Left lung (tissue), 10 donors: ENCODE results near the gene ASS1. TPM values are rescaled to one million over a fixed set of nuclear protein-coding genes. Genes with fewer than 3 reads are reported as not detected.
A peak's percentile ranks its signal among the peaks of the same experiment; 100 is the strongest.

ENCODE experiments used
- ATAC-seq: fragments of 200-7000 bp; cut with Tn5 transposase; one replicate; pipeline ENCODE4 v1.9.1; 2020; ENCODE audit warnings: moderate library complexity
- DNase-seq, 4 donors: peaks; one replicate each; pipeline ENCODE4 v3.0.0-alpha.2; 2013 to 2020
- H3K27ac ChIP-seq, 2 donors: fragments of 200-600 bp; sonication (generic) in 1 of 2; one replicate each; pipeline versions ENCODE4 v1.5.0 to v1.8.0; 2020 to 2021
- H3K27me3 ChIP-seq, 2 donors: fragments of 200-600 bp; sonication (generic) in 1 of 2; one replicate each; pipeline versions ENCODE4 v1.5.0 to v1.8.0; 2020 to 2021
- H3K36me3 ChIP-seq, 2 donors: fragments of 200-600 bp; sonication (generic) in 1 of 2; one replicate each; pipeline versions ENCODE4 v1.5.0 to v1.8.0; 2020 to 2021
- H3K4me1 ChIP-seq, 2 donors: fragments of 200-600 bp; one replicate each; pipeline ENCODE4 v1.8.0; 2021
- H3K4me3 ChIP-seq, 2 donors: fragments of 200-600 bp; sonication (generic) in 1 of 2; one replicate each; pipeline versions ENCODE4 v1.5.0 to v1.8.0; 2020 to 2021; ENCODE audit warnings: mild to moderate bottlenecking in 1 of 2
- H3K9me3 ChIP-seq, 2 donors: fragments of 200-600 bp; sonication (generic) in 1 of 2; one replicate each; pipeline versions ENCODE4 v1.5.0 to v1.8.0; 2020 to 2021
- intact Hi-C, 2 donors: fragments of 100-400 bp; cut with DNase I; formaldehyde crosslinking; loops; one replicate each; pipeline versions ENCODE4 v1.11.2 to v1.14.2; 2022
- polyA plus RNA-seq, 6 donors: library from polyadenylated mRNA; unstranded; fragments of 120-200 nt; gene quantifications; one replicate each; pipeline ENCODE4 v1.2.1, GENCODE V29; 2013; ENCODE audit not compliant: insufficient read length in 6 of 6
- total RNA-seq, 2 donors: library from RNA; stranded (reverse); fragmentation: NEBNext Ultra II Directional; extraction: Animal tissue kit (Norgen Biotek cat#: 25700); gene quantifications; one replicate each; pipeline ENCODE4 v1.2.1, GENCODE V29; 2021
- TF ChIP-seq, protein P1 (sequence below), 2 donors: fragments of 200-600 bp; sonication (generic) in 1 of 2; IDR thresholded peaks; one replicate each; pipeline versions ENCODE4 v1.5.0 to v1.8.0; 2021; ENCODE audit warnings: antibody characterized with exemption in 2 of 2
- donor health status: DM: no; HTN: yes; CAD: no.
- donor health status: DM: no; HTN: no; CAD: no.

ASS1 gene
- total and polyA plus RNA-seq, 8 donors: 11.9 to 99.7 (median 27.8) TPM

DNA sequence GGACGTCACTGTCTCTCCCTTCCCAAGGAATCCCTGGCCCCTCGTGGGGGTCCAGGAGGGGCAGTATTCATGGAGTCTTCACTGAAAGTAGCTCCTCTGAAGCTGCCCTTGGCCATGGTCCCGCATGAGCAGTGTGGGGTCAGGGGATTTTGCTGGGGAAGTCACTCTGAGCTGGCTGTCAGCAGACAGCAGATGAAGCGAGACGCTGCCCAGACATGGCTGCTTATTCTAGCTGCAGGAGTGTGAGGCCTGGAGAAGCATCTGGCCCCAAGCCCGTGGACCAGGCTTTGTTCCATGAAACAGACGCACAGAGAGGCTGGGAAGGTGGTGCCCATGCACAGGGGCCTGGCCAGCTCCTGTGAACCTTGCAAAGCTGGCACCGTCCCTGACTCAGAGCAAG is 21.5 kb upstream of the ASS1 start:
- intact Hi-C loops: no loop called here
- no peaks in the 10 kb centered on the region for H3K27me3 ChIP-seq
- peaks cover 0 to 7% of the 10 kb centered on the region in 2 donors for H3K4me1 ChIP-seq
- H3K9me3 ChIP-seq: no peaks in the 10 kb centered on the region
- H3K4me3 ChIP-seq: no peak overlapping the region
- no peaks in the 10 kb centered on the region for H3K36me3 ChIP-seq
- H3K27ac ChIP-seq: no peak overlapping the region
- DNase-seq (no peak), ATAC-seq (no peak)
- TF ChIP-seq, protein P1, sequence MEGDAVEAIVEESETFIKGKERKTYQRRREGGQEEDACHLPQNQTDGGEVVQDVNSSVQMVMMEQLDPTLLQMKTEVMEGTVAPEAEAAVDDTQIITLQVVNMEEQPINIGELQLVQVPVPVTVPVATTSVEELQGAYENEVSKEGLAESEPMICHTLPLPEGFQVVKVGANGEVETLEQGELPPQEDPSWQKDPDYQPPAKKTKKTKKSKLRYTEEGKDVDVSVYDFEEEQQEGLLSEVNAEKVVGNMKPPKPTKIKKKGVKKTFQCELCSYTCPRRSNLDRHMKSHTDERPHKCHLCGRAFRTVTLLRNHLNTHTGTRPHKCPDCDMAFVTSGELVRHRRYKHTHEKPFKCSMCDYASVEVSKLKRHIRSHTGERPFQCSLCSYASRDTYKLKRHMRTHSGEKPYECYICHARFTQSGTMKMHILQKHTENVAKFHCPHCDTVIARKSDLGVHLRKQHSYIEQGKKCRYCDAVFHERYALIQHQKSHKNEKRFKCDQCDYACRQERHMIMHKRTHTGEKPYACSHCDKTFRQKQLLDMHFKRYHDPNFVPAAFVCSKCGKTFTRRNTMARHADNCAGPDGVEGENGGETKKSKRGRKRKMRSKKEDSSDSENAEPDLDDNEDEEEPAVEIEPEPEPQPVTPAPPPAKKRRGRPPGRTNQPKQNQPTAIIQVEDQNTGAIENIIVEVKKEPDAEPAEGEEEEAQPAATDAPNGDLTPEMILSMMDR (IDR thresholded peaks at IDR 0.05): no peak

DNA sequence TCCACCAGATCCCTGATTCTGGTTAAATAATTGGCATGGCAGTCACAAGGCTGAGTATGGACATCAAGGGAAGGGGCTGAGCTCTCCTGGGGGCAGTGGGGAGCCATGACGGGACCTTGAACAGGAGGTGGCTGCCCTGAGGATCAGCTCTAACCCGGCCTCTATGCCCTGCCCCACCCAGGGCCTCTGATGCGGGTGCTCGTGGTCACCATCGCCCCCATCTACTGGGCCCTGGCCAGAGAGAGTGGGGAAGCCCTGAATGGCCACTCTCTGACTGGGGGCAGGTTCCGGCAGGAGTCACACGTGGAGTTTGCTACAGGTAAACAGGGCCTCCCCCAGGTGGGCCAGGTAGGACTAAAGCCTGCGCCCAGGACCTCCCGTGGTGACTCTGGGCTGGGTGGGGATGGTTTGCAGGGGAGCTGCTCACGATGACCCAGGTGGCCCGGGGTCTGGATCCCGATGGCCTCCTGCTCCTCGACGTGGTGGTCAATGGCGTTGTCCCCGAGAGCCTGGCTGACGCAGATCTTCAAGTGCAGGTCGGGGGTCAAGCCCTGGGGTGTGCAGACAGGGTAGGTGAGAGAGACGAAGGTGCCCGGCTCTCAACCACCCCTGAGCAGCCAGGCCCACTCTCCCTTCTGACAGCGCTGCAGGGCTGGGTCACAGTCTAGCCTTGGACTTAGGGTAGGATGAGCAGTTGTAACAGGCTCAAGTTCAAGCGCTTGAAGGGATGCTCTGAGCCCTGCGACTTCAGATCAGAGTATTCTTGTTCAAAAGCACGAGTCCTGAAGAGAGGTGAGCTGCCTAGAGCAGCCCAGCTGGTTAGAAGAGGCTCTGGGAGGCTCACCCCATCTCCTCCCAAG is 19.9 kb upstream of the ASS1 start:
- Histone ChIP-seq H3K27me3 (no peaks in the 10 kb centered on the region), H3K9me3 (no peaks in the 10 kb centered on the region), H3K27ac (no peak overlapping the region), H3K4me3 (no peak overlapping the region), H3K36me3 (no peaks in the 10 kb centered on the region), H3K4me1 (peaks cover 0 to 7% of the 10 kb centered on the region in 2 donors)
- no peak for DNase-seq
- TF ChIP-seq, protein P1 (IDR thresholded peaks at IDR 0.05): no peak
- ATAC-seq: no peak
- intact Hi-C loops: no loop called here

DNA sequence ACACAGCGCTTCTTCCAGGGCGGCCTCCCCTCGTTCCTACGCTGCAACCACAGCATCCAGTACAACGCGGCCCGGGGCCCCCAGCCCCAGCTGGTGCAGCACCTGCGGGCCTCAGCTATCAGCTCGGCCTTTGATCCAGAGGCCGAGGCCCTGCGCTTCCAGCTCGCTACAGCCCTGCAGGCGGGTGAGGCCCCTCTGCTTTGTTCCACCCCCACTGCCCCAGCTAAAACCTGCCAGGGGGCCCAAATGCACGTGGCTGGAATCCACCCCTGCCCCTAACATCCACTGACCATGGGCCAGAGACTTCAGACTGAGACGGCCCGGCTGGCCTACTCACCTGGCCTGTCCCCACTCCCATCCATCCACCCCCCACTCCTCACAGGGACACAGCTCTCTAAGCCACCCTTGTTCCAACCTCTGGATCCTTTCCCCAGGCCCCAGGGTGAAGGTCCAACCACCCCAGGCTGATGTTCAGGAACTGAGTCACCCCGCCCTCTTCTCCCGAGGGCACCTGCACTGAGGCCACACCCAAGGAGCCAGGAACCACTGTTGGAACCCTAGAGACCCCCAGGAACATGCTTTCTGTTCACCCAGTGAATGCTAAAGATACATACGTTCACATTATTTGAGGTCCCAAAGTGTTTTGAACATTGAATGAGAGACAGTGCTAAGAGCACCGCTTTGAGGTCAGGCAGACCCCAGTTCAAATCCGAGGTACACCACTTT is 18.9 kb upstream of the ASS1 start:
- no peak overlapping the region for H3K27ac ChIP-seq
- ATAC-seq (no peak), DNase-seq (no peak)
- H3K9me3 ChIP-seq: peaks cover 0 to 8% of the 10 kb centered on the region in 2 donors
- no peaks in the 10 kb centered on the region for H3K36me3 ChIP-seq
- H3K4me3 ChIP-seq: no peak overlapping the region
- intact Hi-C loops: no loop called here
- TF ChIP-seq, protein P1 (IDR thresholded peaks at IDR 0.05): no peak
- H3K4me1 ChIP-seq: peaks cover 0 to 7% of the 10 kb centered on the region in 2 donors
- H3K27me3 ChIP-seq: no peaks in the 10 kb centered on the region

GRCh38 chr9:130426467-130426773 is 18.3 kb upstream of the ASS1 start:
- ATAC-seq (no peak), DNase-seq (no peak)
- Histone ChIP-seq H3K4me1 (peaks cover 0 to 7% of the 10 kb centered on the region in 2 donors), H3K4me3 (no peak overlapping the region), H3K36me3 (no peaks in the 10 kb centered on the region), H3K27me3 (peaks cover 0 to 3% of the 10 kb centered on the region in 2 donors), H3K27ac (no peak overlapping the region), H3K9me3 (peaks cover 0 to 8% of the 10 kb centered on the region in 2 donors)
- intact Hi-C loops: no loop called here
- TF ChIP-seq, protein P1 (IDR thresholded peaks at IDR 0.05): no peak

DNA sequence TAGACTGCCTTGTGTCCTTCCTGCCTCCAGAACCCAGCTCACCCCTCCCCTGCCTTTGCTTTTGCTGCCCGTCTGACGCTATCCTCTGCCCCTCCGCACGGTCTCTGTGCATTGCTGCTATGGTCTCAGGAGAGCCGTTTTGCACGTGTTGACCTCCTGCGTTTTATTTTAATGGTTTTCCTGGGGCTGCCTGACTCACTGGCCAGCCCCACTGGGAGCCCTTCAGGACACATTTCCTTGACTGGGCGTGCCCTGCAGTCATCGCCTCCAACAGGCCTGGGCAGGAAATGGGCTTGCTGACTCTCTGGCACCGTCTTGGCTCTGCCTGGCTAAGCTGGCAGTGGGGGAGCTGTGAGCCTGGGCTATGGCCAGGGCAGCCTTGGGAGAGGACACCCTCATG is 17.9 kb upstream of the ASS1 start:
- DNase-seq (no peak), ATAC-seq (peak; percentile 42)
- Histone ChIP-seq H3K27me3 (peaks cover 0 to 7% of the 10 kb centered on the region in 2 donors), H3K27ac (no peak overlapping the region), H3K36me3 (no peaks in the 10 kb centered on the region), H3K4me3 (no peak overlapping the region), H3K4me1 (peaks cover 0 to 7% of the 10 kb centered on the region in 2 donors), H3K9me3 (peaks cover 0 to 8% of the 10 kb centered on the region in 2 donors)
- intact Hi-C loops: no loop called here
- TF ChIP-seq, protein P1 (IDR thresholded peaks at IDR 0.05): no peak
